Right cardiac atrium (tissue), 5 donors: ENCODE measurements around the gene BICD1. TPM values are rescaled to one million over a fixed set of nuclear protein-coding genes. Genes with fewer than 3 reads are reported as not detected.
A peak's percentile ranks its signal among the peaks of the same experiment; 100 is the strongest.

Experiments
- ATAC-seq, 2 donors: fragments of 200-7000 bp; cut with Tn5 transposase; one replicate each; pipeline versions ENCODE4 v1.8.0 to v1.9.1; 2020; ENCODE audit warnings: moderate library complexity in 2 of 2, mild to moderate bottlenecking in 1 of 2
- DNase-seq, 3 donors: peaks; one replicate each; pipeline ENCODE4 v3.0.0-alpha.2; 2020
- H3K27ac ChIP-seq: one replicate; pipeline ENCODE4 v1.5.1; 2013; ENCODE audit warnings: mild to moderate bottlenecking, low read length, control low read depth, moderate library complexity
- H3K27me3 ChIP-seq: one replicate; pipeline ENCODE4 v1.6.1; 2013; ENCODE audit not compliant: control insufficient read depth, insufficient read depth
- H3K4me1 ChIP-seq: one replicate; pipeline ENCODE4 v1.6.1; 2013; ENCODE audit warnings: low read length; ENCODE audit not compliant: control insufficient read depth, insufficient read depth
- H3K4me3 ChIP-seq: one replicate; pipeline ENCODE4 v1.5.1; 2013; ENCODE audit warnings: low read length, control low read depth
- H3K9me3 ChIP-seq: one replicate; pipeline ENCODE4 v1.6.1; 2013; ENCODE audit warnings: low read length; ENCODE audit not compliant: control insufficient read depth
- WGBS: extraction: QIAGEN DNeasy Blood & Tissue Kit; methylation state at CpG from one replicate; pipeline ENCODE4 v1.1.7; 2013; 5-methylcytosine and 5-hydroxymethylcytosine counted together
- intact Hi-C, 4 donors: fragments of 100-400 bp; cut with DNase I; formaldehyde crosslinking; loops; one replicate each; pipeline versions ENCODE4 v1.11.0 to v1.14.0; 2022 to 2023
- polyA plus RNA-seq: library from polyadenylated mRNA; stranded (reverse); fragments of 200-250 nt; gene quantifications from one replicate; pipeline ENCODE4 v1.2.3, GENCODE V29; 2013
- total RNA-seq, 4 donors: library from RNA; stranded (reverse); fragmentation: NEBNext Ultra II Directional; extraction: Animal tissue kit (Norgen Biotek cat#: 25700); gene quantifications; one replicate each; pipeline ENCODE4 v1.2.1, GENCODE V29; 2021
- donor health status: healthy with polysubstance abuse.
- donor health status: DM: no; HTN: yes; CAD: no.
- donor health status: DM: no; HTN: no; CAD: no.
- donor health status: DM: no; HTN: yes; CAD: no; lungs with severe emphysema.
- donor health status: DM: yes; HTN: yes; CAD: no.

The BICD1 gene
- total and polyA plus RNA-seq, 5 donors: 3.1 to 12.8 (median 9.0) TPM

- no peak for ATAC-seq
- Histone ChIP-seq H3K9me3 (no peaks in the 10 kb centered on the region), H3K27ac (no peak overlapping the region), H3K4me1 (no peaks in the 10 kb centered on the region), H3K27me3 (no peaks in the 10 kb centered on the region), H3K4me3 (no peak overlapping the region)
- no peak for DNase-seq
- intact Hi-C loops: no loop called here
- WGBS: 95% methylated on average over 3 of the region's 3 CpGs
These were observed 301.1 kb downstream of the BICD1 start for GRCh38 chr12:32407795-32408194.

GRCh38 chr12:32413412-32413811 is 306.8 kb downstream of the BICD1 start:
- no peak for ATAC-seq
- no peaks in the 10 kb centered on the region for H3K27me3 ChIP-seq
- H3K4me3 ChIP-seq: no peak overlapping the region
- 79% methylated on average over 3 of the region's 3 CpGs for WGBS
- intact Hi-C loops: no loop called here
- H3K9me3 ChIP-seq: no peaks in the 10 kb centered on the region
- no peaks in the 10 kb centered on the region for H3K4me1 ChIP-seq
- DNase-seq: no peak
- H3K27ac ChIP-seq: no peak overlapping the region

- H3K9me3 ChIP-seq: no peaks in the 10 kb centered on the region
- intact Hi-C loops: no loop called here
- WGBS: 96% methylated on average over 5 of the region's 5 CpGs
- DNase-seq (no peak), ATAC-seq (no peak)
- H3K4me3 ChIP-seq: no peak overlapping the region
- H3K4me1 ChIP-seq: peaks cover 13% of the 10 kb centered on the region
- no peaks in the 10 kb centered on the region for H3K27me3 ChIP-seq
- H3K27ac ChIP-seq: no peak overlapping the region
These were observed 311.6 kb downstream of the BICD1 start for GRCh38 chr12:32418221-32418620.

- DNase-seq (no peak), ATAC-seq (no peak)
- H3K9me3 ChIP-seq: no peaks in the 10 kb centered on the region
- no peaks in the 10 kb centered on the region for H3K27me3 ChIP-seq
- H3K27ac ChIP-seq: no peak overlapping the region
- intact Hi-C loops: no loop called here
- whole genome bisulfite sequencing: 78% methylated on average over 5 of the region's 5 CpGs
- peaks cover 13% of the 10 kb centered on the region for H3K4me1 ChIP-seq
- H3K4me3 ChIP-seq: no peak overlapping the region
These were observed 312.4 kb downstream of the BICD1 start for GRCh38 chr12:32418903-32419519.

- ATAC-seq (peak; percentile 37 to 63), DNase-seq (peak in 1 of 3 donors; percentile 58)
- intact Hi-C loops: no loop called here
- H3K4me3 ChIP-seq: no peak overlapping the region
- H3K4me1 ChIP-seq: peaks cover 13% of the 10 kb centered on the region
- H3K9me3 ChIP-seq: no peaks in the 10 kb centered on the region
- no peaks in the 10 kb centered on the region for H3K27me3 ChIP-seq
- WGBS: 21% methylated on average over 2 of the region's 2 CpGs
- peak overlapping the region; percentile 32 for H3K27ac ChIP-seq
These were observed 312.9 kb downstream of the BICD1 start for GRCh38 chr12:32419520-32419960.

- WGBS: 86% methylated on average over 2 of the region's 2 CpGs
- no peak for ATAC-seq
- H3K27ac ChIP-seq: no peak overlapping the region
These were observed 313.7 kb downstream of the BICD1 start for GRCh38 chr12:32420356-32420755.

GRCh38 chr12:32423559-32423958 is 316.9 kb downstream of the BICD1 start:
- H3K4me1 ChIP-seq: peaks cover 13% of the 10 kb centered on the region
- no peaks in the 10 kb centered on the region for H3K9me3 ChIP-seq
- ATAC-seq (no peak), DNase-seq (no peak)
- H3K4me3 ChIP-seq: no peak overlapping the region
- no peaks in the 10 kb centered on the region for H3K27me3 ChIP-seq
- intact Hi-C loops: no loop called here
- H3K27ac ChIP-seq: no peak overlapping the region

More at GRCh38 chr12:32420356-32420755, 313.7 kb downstream of the BICD1 start:
- Histone ChIP-seq H3K4me1 (peaks cover 13% of the 10 kb centered on the region), H3K9me3 (no peaks in the 10 kb centered on the region), H3K27me3 (no peaks in the 10 kb centered on the region), H3K4me3 (no peak overlapping the region)
- intact Hi-C loops: no loop called here
- no peak for DNase-seq

- no peak for ATAC-seq
- WGBS: 73% methylated on average over 6 of the region's 6 CpGs
- no peak overlapping the region for H3K4me3 ChIP-seq
These were observed 324.4 kb downstream of the BICD1 start for GRCh38 chr12:32431025-32431424.

More at GRCh38 chr12:32431025-32431424, 324.4 kb downstream of the BICD1 start:
- Histone ChIP-seq H3K27me3 (no peaks in the 10 kb centered on the region), H3K27ac (no peak overlapping the region), H3K9me3 (no peaks in the 10 kb centered on the region), H3K4me1 (no peaks in the 10 kb centered on the region)
- intact Hi-C loops: no loop called here
- no peak for DNase-seq

Other genes starting within 250 kb of the BICD1 start
- 10 to 100 TPM; 16.8 to 22.4 (median 19.4) TPM for gene RESF1, start 147.4 kb upstream of the BICD1 start, total RNA-seq
- 19.4 TPM for gene RESF1, start 147.4 kb upstream of the BICD1 start, polyA plus RNA-seq